ENCODE measurements around the gene KLC1.

Gene KLC1

GRCh38 chr14:103733651-103734050 is 104.6 kb downstream of the KLC1 start:
- DNase-seq (ENCODE audit: low read depth in 2 of 2, low spot score in 1 of 2), result no peak

DNA sequence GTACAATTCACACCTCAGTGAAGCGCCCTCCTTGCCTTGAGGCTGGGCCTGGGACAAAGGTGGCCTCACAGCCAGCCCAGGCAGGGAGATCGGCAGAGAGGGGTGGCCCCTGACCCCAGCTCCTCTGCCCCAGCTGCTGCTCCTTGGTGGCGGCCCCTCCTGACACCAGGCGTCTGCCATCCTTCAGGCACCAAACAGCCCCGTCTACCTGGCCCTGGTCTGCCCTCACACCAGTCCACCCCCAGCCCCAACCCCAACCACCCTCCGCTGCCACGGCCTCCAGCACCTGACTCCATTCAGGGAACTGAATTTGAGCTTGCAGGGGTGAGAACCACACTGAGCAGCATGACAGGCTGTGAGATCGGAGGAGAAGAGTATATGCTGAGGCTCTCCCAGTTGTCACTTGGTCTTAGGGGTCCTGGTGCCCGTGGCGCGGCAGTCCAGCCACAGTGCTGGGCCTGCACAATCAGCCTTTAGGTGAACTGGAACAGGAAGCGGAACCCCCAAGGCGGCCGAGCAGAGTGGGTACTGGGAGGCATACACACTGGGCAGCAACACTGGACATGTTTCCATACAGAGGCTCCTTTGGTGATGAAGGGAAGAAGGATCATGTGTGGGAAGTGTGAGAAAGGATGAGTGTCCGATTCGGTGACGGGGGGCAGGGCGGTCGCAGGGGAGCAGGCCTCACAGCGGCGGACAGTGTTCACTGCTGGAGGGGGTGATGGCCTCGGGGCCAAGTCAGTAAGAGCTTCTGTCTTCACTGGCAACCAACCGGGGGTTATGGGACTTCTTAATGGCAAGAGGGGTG is 105.3 kb downstream of the KLC1 start:
- no peak for DNase-seq (ENCODE audit: low read depth in 2 of 2, low spot score in 1 of 2)

- DNase-seq (ENCODE audit: low read depth in 2 of 2, low spot score in 1 of 2), result no peak
Measured at GRCh38 chr14:103735022-103735421, 106.0 kb downstream of the KLC1 start.

- no peak for DNase-seq (ENCODE audit: low read depth in 2 of 2, low spot score in 1 of 2)
Measured at GRCh38 chr14:103735439-103735814, 106.4 kb downstream of the KLC1 start.

- no peak for DNase-seq (ENCODE audit: low read depth in 2 of 2, low spot score in 1 of 2)
Measured at GRCh38 chr14:103735815-103736545, 107.0 kb downstream of the KLC1 start.

- no peak for DNase-seq (ENCODE audit: low read depth in 2 of 2, low spot score in 1 of 2)
Measured at GRCh38 chr14:103736546-103737431, 107.8 kb downstream of the KLC1 start.

DNA sequence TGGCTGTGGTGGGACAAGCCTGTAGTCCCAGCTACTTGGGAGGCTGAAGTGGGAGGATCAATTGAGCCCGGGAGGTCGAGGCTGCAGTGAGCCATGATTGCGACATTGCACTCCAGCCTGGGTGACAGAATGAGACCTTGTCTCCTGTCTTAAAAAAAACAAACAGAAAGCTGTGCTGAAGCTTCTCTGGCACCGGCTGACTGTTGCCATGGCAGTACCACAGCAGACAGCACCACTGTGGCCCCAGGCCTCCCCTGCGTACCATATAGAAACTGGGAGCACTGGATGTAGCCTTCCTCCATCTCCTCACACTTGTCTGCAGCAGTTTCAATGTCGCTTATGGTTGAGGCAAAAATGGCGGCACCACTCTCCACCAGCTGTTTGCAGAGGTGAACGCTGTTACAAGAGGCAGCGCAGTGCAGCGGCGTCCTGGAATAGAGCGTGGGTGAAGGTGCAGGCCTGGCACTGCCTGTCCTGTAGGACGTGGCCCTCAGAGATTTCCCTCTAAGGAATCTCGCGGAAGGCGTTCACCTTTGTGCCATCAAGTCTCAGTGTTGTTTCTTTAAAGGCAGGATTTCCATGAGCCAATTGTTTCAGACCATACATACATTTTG is 108.5 kb downstream of the KLC1 start:
- no peak for DNase-seq (ENCODE audit: low read depth in 2 of 2, low spot score in 1 of 2)

GRCh38 chr14:103738166-103738565 is 109.2 kb downstream of the KLC1 start:
- DNase-seq (ENCODE audit: low read depth in 2 of 2, low spot score in 1 of 2), result no peak

DNA sequence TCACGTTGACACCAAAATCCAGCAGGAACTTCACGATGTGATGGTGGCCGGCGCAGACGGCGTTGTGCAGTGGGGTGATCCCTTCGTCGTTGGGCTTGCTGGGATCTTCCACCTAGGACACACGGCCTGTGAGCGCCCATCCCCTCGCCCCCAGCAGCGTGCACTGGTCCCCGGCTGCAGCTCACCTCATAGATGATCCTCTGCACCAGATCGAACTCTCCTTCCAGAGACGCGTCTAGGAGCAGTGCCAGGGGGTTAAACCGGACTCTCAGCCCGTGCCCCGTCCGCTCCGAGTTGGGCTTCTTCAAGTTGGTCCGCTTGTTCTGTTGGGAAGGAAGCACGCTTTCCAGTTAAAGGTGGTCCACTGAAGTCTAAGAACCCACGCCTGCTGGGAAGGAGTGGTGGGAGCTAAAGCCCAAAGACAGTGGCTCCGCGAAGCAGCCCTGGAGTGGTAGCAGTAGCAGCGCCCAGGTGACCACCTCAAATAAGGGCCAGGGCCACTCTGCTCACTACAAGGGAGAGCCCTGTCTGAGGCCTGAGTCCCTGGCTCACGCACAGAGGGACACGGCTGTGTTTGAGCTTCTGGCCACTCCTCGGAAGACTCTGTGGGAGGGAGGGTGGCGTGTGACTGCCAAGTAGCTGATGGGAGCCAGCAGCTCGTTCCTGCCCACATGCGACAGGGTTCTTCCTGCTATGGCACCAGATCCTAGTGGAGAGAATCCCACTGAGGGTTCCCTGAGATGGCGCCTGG is 109.9 kb downstream of the KLC1 start:
- no peak for DNase-seq (ENCODE audit: low read depth in 2 of 2, low spot score in 1 of 2)

- no peak for DNase-seq (ENCODE audit: low read depth in 2 of 2, low spot score in 1 of 2)
Measured at GRCh38 chr14:103739466-103739792, 110.4 kb downstream of the KLC1 start.

DNA sequence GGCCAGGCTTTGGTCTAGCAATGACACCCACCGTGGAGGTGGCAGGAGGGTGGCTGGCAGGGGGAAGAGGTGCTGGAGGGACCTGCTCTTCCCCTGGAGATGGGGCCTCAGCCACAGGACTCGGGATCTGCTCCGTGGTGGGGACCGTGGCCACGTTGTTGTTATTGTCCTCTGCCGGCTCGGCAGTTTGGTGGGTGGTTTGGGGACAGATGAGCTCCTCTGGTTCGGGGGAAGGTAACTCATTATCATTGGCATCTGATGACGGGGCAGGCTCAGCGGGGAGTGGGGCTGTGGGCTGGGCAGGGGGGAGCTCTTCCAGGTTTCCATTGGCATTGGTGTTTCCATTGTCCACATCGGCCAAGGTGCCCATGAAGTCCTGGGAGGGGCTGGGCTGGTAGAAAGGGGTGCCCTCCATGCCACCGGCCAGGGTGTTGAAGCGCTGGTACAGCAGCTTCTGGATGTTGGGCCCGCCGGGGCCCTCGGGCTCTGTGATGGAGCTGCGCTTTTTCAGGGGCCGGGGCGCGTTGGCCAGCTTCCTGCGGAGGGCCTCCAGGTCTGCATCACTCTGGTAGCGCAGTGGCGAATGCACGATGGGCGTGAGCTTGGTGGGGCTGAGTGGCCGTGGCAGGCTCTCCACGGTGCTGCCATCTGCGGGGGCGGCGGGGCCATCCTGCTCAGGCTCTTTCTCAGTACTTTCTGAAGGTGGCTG is 110.9 kb downstream of the KLC1 start:
- DNase-seq (ENCODE audit: low read depth in 2 of 2, low spot score in 1 of 2), result no peak

DNA sequence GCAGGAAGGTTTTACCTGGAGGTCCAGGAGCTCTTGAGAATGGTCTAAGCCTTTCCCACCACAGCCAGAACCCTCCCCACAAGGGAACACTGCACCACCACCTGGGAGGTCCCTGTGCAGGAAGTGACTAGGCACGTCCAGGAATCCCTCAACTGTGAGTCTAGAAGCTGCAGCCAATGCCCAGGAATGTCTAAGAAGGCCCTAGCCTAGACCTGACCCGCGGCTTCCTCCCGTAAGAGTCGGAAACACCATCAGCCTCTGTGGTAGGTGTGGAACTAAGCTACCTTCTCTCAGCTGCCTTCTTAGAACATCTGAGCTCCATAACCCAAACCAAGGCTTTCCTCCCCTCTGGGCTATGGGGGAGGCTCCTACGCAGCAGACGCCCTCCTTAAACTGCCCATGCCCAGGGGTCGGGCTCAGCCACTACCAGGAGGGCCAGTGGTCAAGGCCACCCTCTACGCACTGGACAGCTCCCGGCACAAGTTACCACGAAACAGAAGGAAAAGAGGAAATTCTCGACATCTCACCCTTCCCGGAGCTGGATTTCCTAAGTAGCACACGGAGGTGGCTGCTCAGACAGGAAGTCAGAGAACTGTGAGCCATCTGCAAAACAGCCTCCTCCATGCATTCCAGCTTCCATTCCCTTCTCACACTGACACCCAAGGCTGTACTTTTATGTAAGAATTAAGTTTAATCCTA is 112.1 kb downstream of the KLC1 start:
- DNase-seq (ENCODE audit: low read depth in 2 of 2, low spot score in 1 of 2), result no peak

- no peak for DNase-seq (ENCODE audit: low read depth in 2 of 2, low spot score in 1 of 2)
Measured at GRCh38 chr14:103741876-103742275, 112.9 kb downstream of the KLC1 start.

GRCh38 chr14:103742499-103743255 is 113.7 kb downstream of the KLC1 start:
- DNase-seq (ENCODE audit: low read depth in 2 of 2, low spot score in 1 of 2), result no peak

- no peak for DNase-seq (ENCODE audit: low read depth in 2 of 2, low spot score in 1 of 2)
Measured at GRCh38 chr14:103743691-103744090, 114.7 kb downstream of the KLC1 start.

- DNase-seq (ENCODE audit: low read depth in 2 of 2, low spot score in 1 of 2), result no peak
Measured at GRCh38 chr14:103744621-103745395, 115.8 kb downstream of the KLC1 start.

DNA sequence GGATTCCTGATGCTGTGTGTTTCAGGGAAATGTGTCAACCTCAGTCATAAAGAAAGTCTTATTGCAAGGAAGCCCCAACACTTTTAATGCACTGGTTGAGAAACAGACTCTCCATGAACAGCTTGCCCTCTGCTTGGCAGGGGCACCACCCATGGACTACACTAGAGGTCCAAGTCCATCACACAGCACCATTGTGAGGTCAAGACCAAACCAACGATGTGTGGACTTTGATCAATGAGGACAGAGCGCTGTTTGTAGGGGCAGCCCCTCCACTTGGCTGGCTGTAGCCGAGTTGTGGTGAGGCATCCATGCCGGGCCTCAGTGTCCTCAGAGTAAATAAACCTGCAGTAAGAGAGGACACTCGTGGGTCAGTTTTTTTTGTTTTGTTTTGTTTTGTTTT is 116.4 kb downstream of the KLC1 start:
- DNase-seq (ENCODE audit: low read depth in 2 of 2, low spot score in 1 of 2), result no peak

DNA sequence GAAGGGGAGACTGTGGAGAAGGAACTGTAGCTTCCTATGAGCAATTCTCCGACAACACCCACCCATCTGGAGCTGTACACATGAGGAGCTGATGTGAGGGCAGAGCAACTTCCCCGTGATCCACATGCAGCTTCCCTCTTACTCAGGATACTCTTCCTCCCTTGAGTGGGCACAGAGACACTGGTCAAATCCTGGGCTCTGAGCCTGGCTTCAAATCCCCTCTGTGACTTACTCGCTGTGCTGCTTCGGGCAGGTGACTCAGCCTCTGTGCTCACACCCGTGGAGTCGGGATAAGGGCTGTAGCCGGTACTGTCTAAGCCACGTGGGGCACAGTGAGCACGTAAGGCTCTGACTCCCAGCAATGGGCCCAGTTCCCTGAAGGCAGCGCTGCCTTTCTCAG is 117.7 kb downstream of the KLC1 start:
- no peak for DNase-seq (ENCODE audit: low read depth in 2 of 2, low spot score in 1 of 2)
